Smooth muscle cell (in vitro differentiated cells): Measurements from ENCODE around the gene PPP4R2. TPM values are rescaled to one million over a fixed set of nuclear protein-coding genes. Genes with fewer than 3 reads are reported as not detected.

Source experiments
- DNase-seq: peaks from one replicate; lab custom pipeline; 2025; ENCODE audit not compliant: unreplicated experiment; lab: John Stamatoyannopoulos, UW
- H2AFZ ChIP-seq: fragments of 200-600 bp; sonication (generic); 2 replicates; pipeline ENCODE4 v1.6.0; 2016; ENCODE audit warnings: antibody characterized with exemption, low read depth, mild to moderate bottlenecking
- H3F3A ChIP-seq: fragments of 200-600 bp; sonication (generic); 2 replicates; pipeline ENCODE4 v1.6.0; 2017; ENCODE audit warnings: antibody characterized with exemption, low read depth
- H3K27ac ChIP-seq: fragments of 200-600 bp; sonication (generic); 2 replicates; pipeline ENCODE4 v1.5.1; 2016; ENCODE audit warnings: low read depth, mild to moderate bottlenecking
- H3K27me3 ChIP-seq: fragments of 200-600 bp; sonication (generic); 2 replicates; pipeline ENCODE4 v1.6.1; 2016; ENCODE audit warnings: low read depth, mild to moderate bottlenecking
- H3K36me3 ChIP-seq: fragments of 200-600 bp; sonication (generic); 2 replicates; pipeline ENCODE4 v1.5.1; 2016; ENCODE audit warnings: low read depth
- H3K4me1 ChIP-seq: fragments of 200-600 bp; sonication (generic); 2 replicates; pipeline ENCODE4 v1.5.1; 2016; ENCODE audit warnings: low read depth
- H3K4me2 ChIP-seq: fragments of 200-600 bp; sonication (generic); 2 replicates; pipeline ENCODE4 v1.6.0; 2016; ENCODE audit warnings: mild to moderate bottlenecking
- H3K4me3 ChIP-seq: fragments of 200-600 bp; sonication (generic); 2 replicates; pipeline ENCODE4 v1.5.1; 2016; ENCODE audit warnings: mild to moderate bottlenecking
- H3K79me2 ChIP-seq: fragments of 200-600 bp; sonication (generic); 2 replicates; pipeline ENCODE4 v1.6.0; 2016; ENCODE audit warnings: low read depth, mild to moderate bottlenecking
- H3K9ac ChIP-seq: fragments of 200-600 bp; sonication (generic); 2 replicates; pipeline ENCODE4 v1.6.0; 2016; ENCODE audit warnings: low read depth
- H3K9me3 ChIP-seq: fragments of 200-600 bp; sonication (generic); replicated peaks from 2 replicates; pipeline ENCODE4 v1.5.1; 2016; ENCODE audit warnings: low read depth
- H4K20me1 ChIP-seq: fragments of 200-600 bp; sonication (generic); 2 replicates; pipeline ENCODE4 v1.6.0; 2016; ENCODE audit warnings: low read depth
- WGBS: methylation state at CpG from one replicate; pipeline ENCODE4 v1.1.7; 2016; ENCODE audit warnings: low lambda C conversion rate; 5-methylcytosine and 5-hydroxymethylcytosine counted together
- polyA plus RNA-seq: library from polyadenylated mRNA; unstranded; fragments of >200 nt; fragmentation: Nextera tagmentation; extraction: Ambion mirVana; gene quantifications from 2 replicates; pipeline ENCODE4 v1.2.1, GENCODE V29; 2016
- total RNA-seq: library from RNA; depleted of rRNA; stranded (reverse); fragments of >200 nt; gene quantifications from 2 replicates; pipeline ENCODE4 v1.2.3, GENCODE V29; 2014
- TF ChIP-seq, protein P1 (sequence below): fragments of 200-600 bp; sonication (generic); IDR thresholded peaks from 2 replicates; pipeline ENCODE4 v1.5.1; 2017; ENCODE audit warnings: borderline replicate concordance, mild to moderate bottlenecking, antibody characterized with exemption; ENCODE audit not compliant: insufficient read depth, poor library complexity, severe bottlenecking

The PPP4R2 gene
- total and polyA plus RNA-seq, 2 experiments from 2014 or later = 34.6 to 52.2 TPM

GRCh38 chr3:73096169-73096568, 99.6 kb downstream of the PPP4R2 start:
- no peaks in the 10 kb centered on the region for H4K20me1 ChIP-seq
- DNase-seq = no peak
- 90% methylated on average over 2 of the region's 2 CpGs for WGBS
- H3K4me1 ChIP-seq = peaks cover 6% of the 10 kb centered on the region
- no peaks in the 10 kb centered on the region for H3K36me3 ChIP-seq
- no peak overlapping the region for H3K4me2 ChIP-seq
- TF ChIP-seq, protein P1, sequence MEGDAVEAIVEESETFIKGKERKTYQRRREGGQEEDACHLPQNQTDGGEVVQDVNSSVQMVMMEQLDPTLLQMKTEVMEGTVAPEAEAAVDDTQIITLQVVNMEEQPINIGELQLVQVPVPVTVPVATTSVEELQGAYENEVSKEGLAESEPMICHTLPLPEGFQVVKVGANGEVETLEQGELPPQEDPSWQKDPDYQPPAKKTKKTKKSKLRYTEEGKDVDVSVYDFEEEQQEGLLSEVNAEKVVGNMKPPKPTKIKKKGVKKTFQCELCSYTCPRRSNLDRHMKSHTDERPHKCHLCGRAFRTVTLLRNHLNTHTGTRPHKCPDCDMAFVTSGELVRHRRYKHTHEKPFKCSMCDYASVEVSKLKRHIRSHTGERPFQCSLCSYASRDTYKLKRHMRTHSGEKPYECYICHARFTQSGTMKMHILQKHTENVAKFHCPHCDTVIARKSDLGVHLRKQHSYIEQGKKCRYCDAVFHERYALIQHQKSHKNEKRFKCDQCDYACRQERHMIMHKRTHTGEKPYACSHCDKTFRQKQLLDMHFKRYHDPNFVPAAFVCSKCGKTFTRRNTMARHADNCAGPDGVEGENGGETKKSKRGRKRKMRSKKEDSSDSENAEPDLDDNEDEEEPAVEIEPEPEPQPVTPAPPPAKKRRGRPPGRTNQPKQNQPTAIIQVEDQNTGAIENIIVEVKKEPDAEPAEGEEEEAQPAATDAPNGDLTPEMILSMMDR = no peak
- no peaks in the 10 kb centered on the region for H3K27me3 ChIP-seq
- H3F3A ChIP-seq = no peaks in the 10 kb centered on the region
- no peaks in the 10 kb centered on the region for H3K9me3 ChIP-seq
- no peak overlapping the region for H3K27ac ChIP-seq
- H3K9ac ChIP-seq = no peak overlapping the region
- no peaks in the 10 kb centered on the region for H3K79me2 ChIP-seq
- no peak overlapping the region for H2AFZ ChIP-seq
- H3K4me3 ChIP-seq = no peak overlapping the region

- H3K9ac ChIP-seq = no peak overlapping the region
- no peak overlapping the region for H3K4me3 ChIP-seq
- H2AFZ ChIP-seq = no peak overlapping the region
- H3K27me3 ChIP-seq = no peaks in the 10 kb centered on the region
- no peaks in the 10 kb centered on the region for H3K36me3 ChIP-seq
- H3K79me2 ChIP-seq = no peaks in the 10 kb centered on the region
- no peak overlapping the region for H3K27ac ChIP-seq
- 94% methylated on average over 2 of the region's 2 CpGs for WGBS
- peaks cover 6% of the 10 kb centered on the region for H3K4me1 ChIP-seq
- no peaks in the 10 kb centered on the region for H3F3A ChIP-seq
- DNase-seq = no peak
- H4K20me1 ChIP-seq = no peaks in the 10 kb centered on the region
- H3K9me3 ChIP-seq = no peaks in the 10 kb centered on the region
- no peak overlapping the region for H3K4me2 ChIP-seq
- TF ChIP-seq, protein P1 = no peak
Measured at GRCh38 chr3:73098026-73098425, 101.4 kb downstream of the PPP4R2 start.

DNA sequence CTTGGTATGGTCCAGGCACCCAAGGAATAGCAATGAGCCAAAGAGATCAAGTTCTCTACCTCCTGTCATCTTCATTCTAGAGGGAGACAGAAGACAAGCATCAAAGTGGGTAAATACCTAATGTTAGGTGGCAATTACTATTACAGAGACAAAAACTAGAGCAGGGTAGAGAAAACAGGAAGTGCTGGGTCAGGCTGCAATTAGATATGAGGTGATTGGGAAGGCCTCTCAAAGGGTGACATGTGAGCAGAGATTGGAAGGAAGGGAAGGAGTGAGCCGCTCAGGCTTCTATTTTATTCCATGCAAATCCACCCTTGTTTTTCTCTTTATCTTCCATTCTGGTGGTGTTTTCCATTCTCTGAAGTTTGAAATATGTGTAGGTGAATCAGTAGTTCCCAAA, 102.3 kb downstream of the PPP4R2 start:
- Histone ChIP-seq H3K9ac (no peak overlapping the region), H3K4me2 (no peak overlapping the region), H3K9me3 (no peaks in the 10 kb centered on the region), H3K4me3 (no peak overlapping the region), H2AFZ (no peak overlapping the region), H3K27me3 (no peaks in the 10 kb centered on the region), H3K27ac (no peak overlapping the region), H3K4me1 (peaks cover 6% of the 10 kb centered on the region), H3F3A (no peaks in the 10 kb centered on the region), H3K36me3 (no peaks in the 10 kb centered on the region), H3K79me2 (no peaks in the 10 kb centered on the region), H4K20me1 (no peaks in the 10 kb centered on the region)
- TF ChIP-seq, protein P1 = no peak
- no peak for DNase-seq
- 95% methylated on average over 1 of the region's 1 CpG for WGBS

- Histone ChIP-seq H3K9me3 (no peaks in the 10 kb centered on the region), H3F3A (no peaks in the 10 kb centered on the region), H3K9ac (no peak overlapping the region), H3K36me3 (no peaks in the 10 kb centered on the region), H3K4me2 (no peak overlapping the region), H2AFZ (no peak overlapping the region), H3K27ac (no peak overlapping the region), H4K20me1 (no peaks in the 10 kb centered on the region), H3K27me3 (no peaks in the 10 kb centered on the region), H3K4me1 (no peaks in the 10 kb centered on the region), H3K4me3 (no peak overlapping the region), H3K79me2 (no peaks in the 10 kb centered on the region)
- peak; percentile 47 for DNase-seq
- 43% methylated on average over 9 of the region's 9 CpGs for WGBS
- TF ChIP-seq, protein P1 = peak; percentile 91
Measured at GRCh38 chr3:73100741-73101559, 104.3 kb downstream of the PPP4R2 start.
